ENCODE data around the gene IL1RAP.

DNA sequence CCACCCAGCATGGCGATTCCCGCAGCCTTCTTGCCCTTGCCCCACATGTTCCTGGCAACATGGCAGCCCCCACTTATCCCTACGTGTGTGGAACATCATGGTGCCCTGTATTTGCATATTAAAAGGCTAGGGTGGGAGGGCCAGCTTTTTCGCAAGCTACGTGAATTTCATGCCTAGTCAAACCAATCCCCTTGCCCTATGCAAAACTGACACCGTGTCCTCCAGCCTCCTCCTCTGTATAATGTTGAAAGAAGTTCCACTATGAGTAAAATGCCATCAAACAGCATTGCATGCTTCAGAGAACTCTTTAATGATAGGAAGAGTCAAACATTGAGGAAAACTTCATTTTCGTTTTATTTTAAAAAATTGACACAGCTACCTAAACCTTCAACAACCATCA lies 170.9 kb downstream of the IL1RAP start:
- TF ChIP-seq EZH2 (IDR thresholded peaks at IDR 0.05; ENCODE audit: insufficient read depth, poor library complexity, severe bottlenecking) (no peak), EZH2phosphoT487 (IDR thresholded peaks at IDR 0.05; ENCODE audit: insufficient read depth, low read depth) (no peak)

All from GM23248 (cell line).